ENCODE data around the gene SCN4A. TPM values are rescaled to one million over a fixed set of nuclear protein-coding genes. Genes with fewer than 3 reads are reported as not detected.

Gene SCN4A
- total RNA-seq, 1 donor from 2014 or later = under 0.01 TPM

- TF ChIP-seq CTCF (IDR thresholded peaks at IDR 0.05; ENCODE audit: insufficient read depth, low read length, severe bottlenecking) = no peak
- Histone ChIP-seq H3K4me3 (ENCODE audit: low read depth, low read length) (no peak overlapping the region), H3K27me3 (ENCODE audit: control insufficient read depth, insufficient read depth, low read length) (no peaks in the 10 kb centered on the region), H3K36me3 (ENCODE audit: control insufficient read depth, insufficient read depth, low read length) (no peaks in the 10 kb centered on the region)
- no peak for DNase-seq (ENCODE audit: low read depth)
- peak; percentile 80 for FAIRE-seq
Measured at GRCh38 chr17:63939401-63939800, 33.3 kb downstream of the SCN4A start.

- FAIRE-seq = no peak
- TF ChIP-seq CTCF (IDR thresholded peaks at IDR 0.05; ENCODE audit: insufficient read depth, low read length, severe bottlenecking) = no peak
- Histone ChIP-seq H3K4me3 (ENCODE audit: low read depth, low read length) (no peak overlapping the region), H3K27me3 (ENCODE audit: control insufficient read depth, insufficient read depth, low read length) (no peaks in the 10 kb centered on the region), H3K36me3 (ENCODE audit: control insufficient read depth, insufficient read depth, low read length) (no peaks in the 10 kb centered on the region)
- DNase-seq (ENCODE audit: low read depth) = no peak
Measured at GRCh38 chr17:63937920-63938319, 34.8 kb downstream of the SCN4A start.

- FAIRE-seq (no peak), DNase-seq (ENCODE audit: low read depth) (no peak)
- H3K27me3 ChIP-seq (ENCODE audit: control insufficient read depth, insufficient read depth, low read length) = no peaks in the 10 kb centered on the region
- no peak for TF ChIP-seq CTCF (IDR thresholded peaks at IDR 0.05; ENCODE audit: insufficient read depth, low read length, severe bottlenecking)
- H3K4me3 ChIP-seq (ENCODE audit: low read depth, low read length) = no peak overlapping the region
- no peaks in the 10 kb centered on the region for H3K36me3 ChIP-seq (ENCODE audit: control insufficient read depth, insufficient read depth, low read length)
Measured at GRCh38 chr17:63937319-63937718, 35.4 kb downstream of the SCN4A start.

- no peaks in the 10 kb centered on the region for H3K27me3 ChIP-seq (ENCODE audit: control insufficient read depth, insufficient read depth, low read length)
- no peak for TF ChIP-seq CTCF (IDR thresholded peaks at IDR 0.05; ENCODE audit: insufficient read depth, low read length, severe bottlenecking)
- DNase-seq (ENCODE audit: low read depth) (no peak), FAIRE-seq (no peak)
- H3K4me3 ChIP-seq (ENCODE audit: low read depth, low read length) = no peak overlapping the region
- no peaks in the 10 kb centered on the region for H3K36me3 ChIP-seq (ENCODE audit: control insufficient read depth, insufficient read depth, low read length)
Measured at GRCh38 chr17:63934183-63935112, 38.3 kb downstream of the SCN4A start.

- Histone ChIP-seq H3K27me3 (ENCODE audit: control insufficient read depth, insufficient read depth, low read length) (no peaks in the 10 kb centered on the region), H3K36me3 (ENCODE audit: control insufficient read depth, insufficient read depth, low read length) (no peaks in the 10 kb centered on the region), H3K4me3 (ENCODE audit: low read depth, low read length) (no peak overlapping the region)
- no peak for DNase-seq (ENCODE audit: low read depth)
- FAIRE-seq = no peak
- TF ChIP-seq CTCF (IDR thresholded peaks at IDR 0.05; ENCODE audit: insufficient read depth, low read length, severe bottlenecking) = no peak
Measured at GRCh38 chr17:63933598-63933997, 39.1 kb downstream of the SCN4A start.

Measured in bronchial epithelial cell (primary cell).